NCI-H524 treated with DMSO at 0.1 percent for 48 hours (cell line): ENCODE results near the gene GLIS2.

ENCODE experiments used
- DNase-seq: peaks from one replicate; lab custom pipeline; 2025; lab: John Stamatoyannopoulos, UW

GLIS2 gene

DNA sequence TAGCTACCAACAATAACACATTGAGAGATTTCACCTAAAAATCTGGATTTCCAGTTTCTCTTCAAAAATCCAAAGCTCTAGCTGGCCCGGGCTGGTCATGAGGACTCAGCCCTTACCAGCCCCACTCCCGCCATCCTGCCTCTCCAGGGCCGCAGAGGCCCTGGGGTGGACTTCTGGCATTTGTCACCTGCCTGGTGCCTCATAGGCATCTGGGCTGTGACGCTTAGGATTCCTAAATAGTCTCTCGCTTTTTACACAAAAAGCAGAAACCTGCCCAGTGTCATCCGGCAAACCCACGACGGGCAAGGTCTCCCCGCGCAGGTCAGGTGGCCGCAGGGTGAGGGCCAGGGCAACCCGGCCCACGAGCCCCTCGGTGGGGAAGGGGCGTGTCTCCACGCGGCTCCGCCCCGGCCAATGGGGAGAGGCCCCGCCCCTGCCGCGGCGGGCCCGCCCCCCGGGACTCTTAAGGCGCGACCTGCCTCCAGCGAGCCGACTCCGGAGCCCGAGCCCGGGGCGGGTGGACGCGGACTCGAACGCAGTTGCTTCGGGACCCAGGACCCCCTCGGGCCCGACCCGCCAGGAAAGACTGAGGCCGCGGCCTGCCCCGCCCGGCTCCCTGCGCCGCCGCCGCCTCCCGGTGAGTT is 55.6 kb downstream of the GLIS2 start, which contains the start of gene VASN:
TSS of gene VASN (plus strand) at position 492 of the 644 bp plus-strand sequence. CDS start 9,030 bp downstream, outside the sequence.
- no peak for DNase-seq

DNA sequence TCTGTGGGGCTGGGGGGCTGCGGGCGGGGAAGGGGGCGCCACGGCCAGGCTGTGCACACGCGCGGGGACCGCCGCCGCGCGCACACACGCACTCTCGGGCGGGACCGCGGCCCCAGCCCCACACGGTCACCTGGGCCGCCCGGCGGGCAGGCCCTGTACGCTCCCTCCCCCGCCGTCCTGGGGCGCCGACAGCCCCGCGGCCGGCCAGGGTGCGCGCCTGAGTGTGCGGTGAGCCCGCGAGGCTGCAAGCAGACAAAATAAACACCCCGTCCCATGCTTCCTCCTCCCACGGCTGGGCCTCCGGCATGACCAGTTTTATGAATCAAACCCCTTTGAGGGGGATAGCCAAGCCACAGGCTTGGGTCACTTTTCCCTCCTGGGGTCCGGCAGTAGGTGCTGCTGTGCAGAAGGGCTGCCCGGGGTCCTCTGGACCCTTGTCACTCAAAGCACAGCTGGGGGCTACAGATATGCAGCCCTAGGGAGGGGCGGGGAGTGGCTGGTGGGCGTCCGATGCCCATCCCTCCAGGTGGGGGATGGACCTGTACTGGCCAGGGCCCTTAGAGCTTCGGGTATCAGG is 56.2 kb downstream of the GLIS2 start:
- no peak for DNase-seq

DNA sequence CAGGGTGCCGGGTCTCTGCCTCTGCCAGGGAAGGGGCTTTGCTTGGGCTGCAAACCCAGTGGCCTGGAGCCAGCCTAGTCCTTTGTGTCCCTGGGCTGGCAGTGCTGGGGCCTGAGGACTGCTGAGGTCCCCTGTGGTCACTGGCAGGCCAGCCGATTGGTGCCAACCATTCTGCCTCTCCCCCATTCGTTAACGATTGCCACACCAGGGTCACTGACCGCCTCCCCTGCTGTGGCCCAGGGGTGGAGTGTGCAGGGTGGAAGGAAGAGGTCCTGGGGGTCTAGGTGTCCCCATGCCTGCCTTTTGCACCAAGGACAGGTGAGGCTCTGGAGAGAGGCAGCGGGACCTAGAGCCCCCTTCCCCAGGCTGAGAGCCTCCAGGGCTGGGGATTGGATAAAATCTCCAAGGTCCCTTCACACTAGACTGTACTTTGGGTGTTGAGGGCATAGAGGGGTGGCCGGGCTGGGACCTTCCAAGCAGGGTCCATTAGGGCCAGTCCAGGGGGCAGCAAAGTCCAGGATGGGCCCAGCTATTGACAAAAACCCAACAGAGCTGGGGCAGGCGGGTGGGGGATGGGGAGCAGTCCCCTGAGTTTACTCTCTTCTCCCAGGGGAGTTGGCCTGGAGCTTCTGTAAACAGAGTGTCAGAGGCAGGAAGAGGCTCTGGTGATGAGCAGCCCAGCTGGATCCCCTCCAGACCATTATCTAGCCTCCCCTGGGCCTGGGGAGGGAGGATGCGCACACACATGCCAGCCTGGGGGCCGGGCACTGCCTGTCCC is 56.9 kb downstream of the GLIS2 start:
- DNase-seq, result no peak

DNA sequence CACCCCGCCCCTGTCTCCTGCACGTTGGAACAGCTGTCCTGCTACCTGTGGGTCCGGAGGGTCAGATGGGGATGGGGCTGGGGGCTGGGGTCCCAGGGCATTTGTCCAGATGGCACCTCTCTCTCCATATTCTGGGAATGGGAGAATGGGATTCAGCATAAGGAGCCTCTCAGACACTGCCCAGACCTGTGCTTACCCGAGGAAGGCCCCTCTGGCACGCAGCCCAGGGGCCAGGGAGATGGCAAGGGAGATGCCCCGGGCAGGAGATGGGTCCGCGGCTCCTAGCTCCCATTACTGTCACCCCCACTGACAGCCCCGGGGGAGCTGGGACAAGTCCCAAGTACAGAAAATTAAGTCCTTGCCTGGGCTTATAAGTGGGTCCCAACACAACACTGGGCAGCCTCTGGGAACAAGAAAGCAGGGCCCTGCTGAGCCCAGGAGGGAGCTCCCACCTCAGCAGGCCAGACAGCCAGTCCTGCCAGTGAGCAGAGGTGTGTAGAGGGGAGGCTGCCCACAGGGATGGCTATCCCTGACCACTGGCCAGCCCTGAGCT is 57.6 kb downstream of the GLIS2 start:
- DNase-seq, result no peak

DNA sequence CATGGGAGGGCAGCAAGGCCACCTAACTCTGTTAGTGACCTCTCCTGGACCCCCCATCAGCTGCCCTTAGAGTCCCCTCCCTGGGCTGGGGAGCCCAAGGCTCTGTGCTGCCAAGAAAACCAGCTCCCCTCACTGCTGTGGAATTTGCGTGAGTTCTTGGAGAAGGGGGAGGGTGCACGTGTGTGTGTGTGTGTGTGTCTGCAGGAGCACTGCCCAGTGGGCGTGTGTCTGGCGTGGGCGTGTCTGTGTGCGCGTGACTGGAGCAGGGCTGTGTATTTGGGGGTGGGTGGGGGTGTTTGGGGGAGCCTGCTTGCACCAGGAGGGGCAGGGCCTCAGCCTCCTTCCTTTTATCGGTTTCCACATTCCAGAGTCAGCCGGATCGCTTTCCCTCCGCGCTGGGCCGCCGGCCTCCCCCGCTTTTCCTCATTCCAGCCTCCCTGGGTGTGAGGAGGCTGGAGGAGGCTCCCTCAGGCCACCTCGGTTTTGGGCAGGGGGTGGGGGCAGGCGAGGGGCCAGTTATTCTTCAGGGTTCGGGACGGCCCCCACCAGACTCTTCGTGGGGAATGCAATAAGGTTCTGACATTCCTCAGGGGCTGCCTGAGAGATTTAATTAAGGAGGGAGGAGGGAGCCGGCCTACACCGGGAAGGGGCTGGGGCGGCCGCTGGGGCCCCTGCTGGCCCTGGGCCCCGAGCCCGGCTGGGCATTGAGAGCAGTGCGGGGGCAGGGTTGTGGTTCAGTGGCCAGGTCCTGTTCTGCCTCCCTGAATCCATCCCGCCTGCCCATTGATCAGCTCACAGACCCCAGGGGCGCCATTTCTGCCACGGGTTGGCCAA is 58.3 kb downstream of the GLIS2 start:
- DNase-seq, result no peak

DNA sequence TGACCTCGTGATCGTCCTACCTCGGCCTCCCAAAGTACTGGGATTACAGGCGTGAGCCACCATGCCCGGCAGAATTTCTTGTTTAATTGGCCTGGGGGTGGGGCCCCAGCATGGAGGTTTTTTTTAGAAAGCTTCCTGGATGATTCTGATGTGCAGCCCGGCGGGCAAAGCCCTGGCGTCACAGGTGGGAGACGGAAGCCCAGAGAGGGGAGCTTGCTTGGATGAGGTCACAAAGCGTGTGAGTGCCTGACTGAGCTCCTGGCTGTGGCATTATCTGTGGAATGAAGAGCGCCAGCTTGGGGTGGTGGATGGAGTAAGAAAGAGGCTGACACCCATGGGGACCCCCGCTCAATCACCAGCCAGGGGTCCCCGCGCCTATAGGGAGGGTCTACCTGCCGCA is 59.9 kb downstream of the GLIS2 start:
- no peak for DNase-seq

DNA sequence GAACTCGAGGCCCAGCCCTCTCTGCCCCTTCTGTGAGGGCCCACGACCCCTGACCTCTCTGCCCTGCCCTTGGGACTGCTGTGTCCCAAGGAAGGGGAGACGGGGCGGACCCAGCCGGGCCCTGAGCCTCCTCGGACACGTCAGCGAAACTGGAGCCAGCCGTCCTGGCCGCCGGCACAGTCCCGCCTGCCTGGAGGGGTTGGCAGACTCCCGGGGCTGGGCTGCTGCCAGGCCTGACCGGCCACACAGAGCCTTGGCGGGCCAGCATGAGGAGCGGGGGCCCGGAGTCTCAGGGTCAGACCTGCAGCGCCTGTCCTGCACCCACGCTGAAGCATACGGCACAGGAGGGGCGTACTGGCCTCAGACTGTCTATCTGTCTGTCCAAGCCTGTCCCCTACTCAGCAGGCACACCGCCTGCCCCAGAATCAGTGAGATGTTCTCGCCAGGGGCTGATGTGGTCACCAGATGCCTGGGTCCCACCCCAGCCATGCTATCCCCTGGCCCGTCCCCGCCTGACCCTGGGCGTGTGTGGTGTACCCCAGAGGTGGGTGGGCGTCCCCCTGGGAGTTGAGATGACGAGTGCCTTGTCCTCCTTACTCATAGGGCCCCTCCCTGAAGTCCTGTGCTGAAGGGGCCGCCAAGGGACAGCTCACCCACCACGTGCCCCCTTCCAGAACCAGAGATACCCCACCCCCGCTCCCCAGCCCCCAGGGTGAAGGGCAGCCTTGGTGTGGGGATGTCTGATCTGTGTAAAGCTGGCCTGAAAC is 60.4 kb downstream of the GLIS2 start:
- no peak for DNase-seq

DNA sequence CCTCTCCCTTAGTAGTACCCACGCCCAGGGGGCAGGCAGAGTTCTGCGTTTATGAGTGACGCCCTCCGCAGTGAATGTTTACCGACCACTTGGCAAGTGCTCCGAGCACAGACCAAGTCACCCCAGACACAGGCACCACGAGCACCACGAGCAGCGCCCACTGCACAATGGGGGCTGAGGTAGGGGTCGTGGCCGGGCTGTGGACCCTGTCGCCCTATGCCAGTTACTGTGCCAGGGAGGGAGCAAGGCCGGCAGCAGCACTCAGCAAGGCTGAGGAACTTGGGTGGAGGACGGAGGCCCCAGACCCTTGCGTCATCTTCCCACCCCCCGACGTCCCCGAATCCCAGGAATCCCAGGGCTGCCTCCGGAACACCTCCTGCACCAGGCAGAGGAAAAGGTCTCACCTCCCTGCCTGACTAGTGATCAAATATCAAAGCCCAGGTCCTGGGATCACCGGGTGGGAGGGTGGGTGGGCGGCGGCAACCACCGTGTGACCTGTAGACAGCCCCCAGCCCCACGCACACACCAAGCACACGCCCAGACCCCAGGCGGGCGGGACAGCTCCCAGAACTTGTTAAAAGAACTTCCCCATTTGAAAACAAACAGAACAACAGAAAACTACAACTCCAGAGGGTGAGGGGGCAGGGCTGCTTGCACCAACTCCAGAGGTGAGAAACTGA is 61.2 kb downstream of the GLIS2 start:
- DNase-seq, result no peak

DNA sequence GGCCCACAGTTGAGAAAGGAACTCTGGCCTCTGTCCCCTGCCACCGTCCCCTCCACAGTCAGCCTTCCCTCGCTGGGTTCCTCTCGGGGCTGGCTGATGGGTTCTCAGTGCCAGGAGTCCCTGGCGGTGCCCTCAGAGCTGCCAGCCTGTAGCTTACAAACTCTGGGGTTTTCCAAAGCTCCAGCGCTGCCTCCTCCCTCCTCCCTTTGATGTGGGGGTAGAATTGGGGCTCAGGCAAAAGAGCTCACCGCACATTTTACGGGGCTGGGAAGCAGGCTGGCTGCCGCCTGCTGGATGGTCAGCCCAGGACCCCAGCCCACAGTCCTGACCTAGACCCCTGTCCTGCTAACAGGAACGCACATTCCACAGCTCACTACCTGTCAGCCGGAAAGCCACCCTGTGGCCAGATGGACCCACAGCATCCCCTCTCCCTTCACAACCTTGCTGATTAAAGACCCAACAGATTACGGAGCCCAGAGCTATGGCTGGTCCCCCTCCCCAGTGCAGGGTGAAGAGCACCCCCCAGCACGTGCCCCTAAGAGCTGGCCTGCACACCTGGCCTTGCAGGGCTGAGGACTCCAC is 61.8 kb downstream of the GLIS2 start:
- DNase-seq, result no peak

DNA sequence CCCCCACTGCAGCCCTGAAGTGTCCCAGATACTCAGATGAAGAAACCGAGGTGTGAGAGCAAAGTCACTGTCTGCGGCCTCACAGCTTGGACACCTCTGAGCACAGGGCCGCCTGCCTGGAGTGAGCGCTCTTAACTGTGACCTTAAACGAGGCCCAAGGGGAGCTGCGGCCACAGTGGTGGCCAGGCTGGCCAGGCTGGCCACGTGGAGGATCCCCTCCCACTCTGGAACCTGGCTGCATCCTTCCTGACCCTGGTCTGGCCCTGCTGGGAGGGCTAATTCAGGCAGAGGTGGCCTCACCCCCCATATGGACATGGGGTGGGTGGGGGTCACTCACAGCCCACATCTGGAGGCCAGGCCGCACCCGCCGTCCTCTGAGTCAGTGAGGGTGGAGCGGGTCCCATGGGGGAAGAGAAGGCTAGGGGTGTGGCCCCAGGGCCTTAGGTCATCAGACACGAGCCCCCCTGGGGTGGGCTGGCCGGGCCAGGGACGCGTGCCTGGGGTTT is 62.3 kb downstream of the GLIS2 start:
- DNase-seq, result no peak

DNA sequence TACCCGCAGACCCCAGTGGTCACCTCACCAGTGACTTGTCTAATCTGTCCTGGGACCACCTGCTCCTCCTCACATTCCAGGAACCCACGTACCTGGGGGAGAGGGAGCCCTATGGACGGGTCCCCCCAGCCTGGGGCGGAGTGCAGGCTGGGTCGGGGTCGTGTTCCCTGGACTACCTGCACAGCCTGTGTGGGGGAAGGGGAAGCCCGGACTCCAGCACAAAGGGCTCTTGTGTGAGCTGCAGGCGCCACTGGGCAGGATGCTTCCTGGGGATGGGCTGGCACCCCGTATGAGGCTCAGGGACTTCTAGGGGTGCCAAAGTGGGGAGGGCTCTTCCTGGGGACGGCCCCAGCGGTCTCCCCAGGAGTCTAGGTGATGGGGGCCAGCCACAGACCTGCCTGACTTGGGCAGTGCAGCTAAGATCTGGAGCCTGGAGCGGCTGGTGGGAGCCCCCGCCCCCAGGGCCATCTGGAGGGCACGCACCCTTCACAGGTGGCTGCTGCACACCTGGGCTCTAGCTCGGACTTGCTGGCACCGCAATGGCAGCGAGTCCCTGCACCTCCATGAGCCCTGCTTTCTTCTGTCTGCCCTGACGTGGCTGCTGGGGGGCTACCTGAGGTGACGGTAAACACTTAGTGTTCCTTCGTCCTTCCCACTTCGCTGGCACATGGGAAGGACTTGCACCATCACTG is 63.3 kb downstream of the GLIS2 start:
- no peak for DNase-seq

DNA sequence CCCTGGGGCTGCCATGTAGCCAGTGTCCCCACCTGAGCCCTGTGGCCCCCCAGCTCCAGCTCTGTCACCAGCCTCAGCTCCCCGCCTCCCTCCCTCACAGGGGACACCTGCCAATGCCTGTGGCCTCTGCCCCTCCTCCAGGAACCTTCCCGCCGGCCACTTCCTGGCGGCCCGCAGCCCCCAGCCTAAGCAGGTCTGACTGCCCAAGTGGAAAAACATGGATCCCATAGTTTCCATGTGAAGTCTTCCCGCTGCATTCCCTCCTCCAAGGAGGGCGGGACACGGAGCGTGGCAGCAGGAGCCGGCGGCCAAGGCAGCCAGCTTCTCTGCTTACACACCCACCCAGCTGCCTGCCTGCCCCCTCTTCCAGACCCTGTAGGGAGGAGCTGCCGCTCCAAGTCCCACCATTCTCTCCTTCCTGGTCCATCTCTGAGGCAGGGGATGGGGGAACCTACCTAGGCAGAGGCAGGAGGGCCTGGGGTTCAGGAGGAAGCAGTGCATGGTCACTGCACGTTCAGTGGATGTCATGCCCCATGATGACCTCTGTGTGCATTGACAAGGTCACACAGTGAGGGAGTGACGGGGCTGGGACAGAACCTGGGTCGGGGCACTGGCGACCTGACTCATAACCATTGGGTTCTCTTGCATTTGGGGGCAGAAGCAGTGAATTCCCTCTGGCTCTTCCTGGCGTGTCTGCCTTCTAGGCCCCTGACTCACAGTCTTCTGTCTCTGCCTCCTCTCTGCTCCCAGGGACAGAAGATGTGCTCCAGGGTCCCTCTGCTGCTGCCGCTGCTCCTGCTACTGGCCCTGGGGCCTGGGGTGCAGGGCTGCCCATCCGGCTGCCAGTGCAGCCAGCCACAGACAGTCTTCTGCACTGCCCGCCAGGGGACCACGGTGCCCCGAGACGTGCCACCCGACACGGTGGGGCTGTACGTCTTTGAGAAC is 64.5 kb downstream of the GLIS2 start:
- DNase-seq, result no peak

DNA sequence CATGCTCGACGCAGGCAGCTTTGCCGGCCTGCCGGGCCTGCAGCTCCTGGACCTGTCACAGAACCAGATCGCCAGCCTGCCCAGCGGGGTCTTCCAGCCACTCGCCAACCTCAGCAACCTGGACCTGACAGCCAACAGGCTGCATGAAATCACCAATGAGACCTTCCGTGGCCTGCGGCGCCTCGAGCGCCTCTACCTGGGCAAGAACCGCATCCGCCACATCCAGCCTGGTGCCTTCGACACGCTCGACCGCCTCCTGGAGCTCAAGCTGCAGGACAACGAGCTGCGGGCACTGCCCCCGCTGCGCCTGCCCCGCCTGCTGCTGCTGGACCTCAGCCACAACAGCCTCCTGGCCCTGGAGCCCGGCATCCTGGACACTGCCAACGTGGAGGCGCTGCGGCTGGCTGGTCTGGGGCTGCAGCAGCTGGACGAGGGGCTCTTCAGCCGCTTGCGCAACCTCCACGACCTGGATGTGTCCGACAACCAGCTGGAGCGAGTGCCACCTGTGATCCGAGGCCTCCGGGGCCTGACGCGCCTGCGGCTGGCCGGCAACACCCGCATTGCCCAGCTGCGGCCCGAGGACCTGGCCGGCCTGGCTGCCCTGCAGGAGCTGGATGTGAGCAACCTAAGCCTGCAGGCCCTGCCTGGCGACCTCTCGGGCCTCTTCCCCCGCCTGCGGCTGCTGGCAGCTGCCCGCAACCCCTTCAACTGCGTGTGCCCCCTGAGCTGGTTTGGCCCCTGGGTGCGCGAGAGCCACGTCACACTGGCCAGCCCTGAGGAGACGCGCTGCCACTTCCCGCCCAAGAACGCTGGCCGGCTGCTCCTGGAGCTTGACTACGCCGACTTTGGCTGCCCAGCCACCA is 65.4 kb downstream of the GLIS2 start:
- DNase-seq, result no peak

DNA sequence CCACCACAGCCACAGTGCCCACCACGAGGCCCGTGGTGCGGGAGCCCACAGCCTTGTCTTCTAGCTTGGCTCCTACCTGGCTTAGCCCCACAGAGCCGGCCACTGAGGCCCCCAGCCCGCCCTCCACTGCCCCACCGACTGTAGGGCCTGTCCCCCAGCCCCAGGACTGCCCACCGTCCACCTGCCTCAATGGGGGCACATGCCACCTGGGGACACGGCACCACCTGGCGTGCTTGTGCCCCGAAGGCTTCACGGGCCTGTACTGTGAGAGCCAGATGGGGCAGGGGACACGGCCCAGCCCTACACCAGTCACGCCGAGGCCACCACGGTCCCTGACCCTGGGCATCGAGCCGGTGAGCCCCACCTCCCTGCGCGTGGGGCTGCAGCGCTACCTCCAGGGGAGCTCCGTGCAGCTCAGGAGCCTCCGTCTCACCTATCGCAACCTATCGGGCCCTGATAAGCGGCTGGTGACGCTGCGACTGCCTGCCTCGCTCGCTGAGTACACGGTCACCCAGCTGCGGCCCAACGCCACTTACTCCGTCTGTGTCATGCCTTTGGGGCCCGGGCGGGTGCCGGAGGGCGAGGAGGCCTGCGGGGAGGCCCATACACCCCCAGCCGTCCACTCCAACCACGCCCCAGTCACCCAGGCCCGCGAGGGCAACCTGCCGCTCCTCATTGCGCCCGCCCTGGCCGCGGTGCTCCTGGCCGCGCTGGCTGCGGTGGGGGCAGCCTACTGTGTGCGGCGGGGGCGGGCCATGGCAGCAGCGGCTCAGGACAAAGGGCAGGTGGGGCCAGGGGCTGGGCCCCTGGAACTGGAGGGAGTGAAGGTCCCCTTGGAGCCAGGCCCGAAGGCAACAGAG is 66.3 kb downstream of the GLIS2 start:
- no peak for DNase-seq

DNA sequence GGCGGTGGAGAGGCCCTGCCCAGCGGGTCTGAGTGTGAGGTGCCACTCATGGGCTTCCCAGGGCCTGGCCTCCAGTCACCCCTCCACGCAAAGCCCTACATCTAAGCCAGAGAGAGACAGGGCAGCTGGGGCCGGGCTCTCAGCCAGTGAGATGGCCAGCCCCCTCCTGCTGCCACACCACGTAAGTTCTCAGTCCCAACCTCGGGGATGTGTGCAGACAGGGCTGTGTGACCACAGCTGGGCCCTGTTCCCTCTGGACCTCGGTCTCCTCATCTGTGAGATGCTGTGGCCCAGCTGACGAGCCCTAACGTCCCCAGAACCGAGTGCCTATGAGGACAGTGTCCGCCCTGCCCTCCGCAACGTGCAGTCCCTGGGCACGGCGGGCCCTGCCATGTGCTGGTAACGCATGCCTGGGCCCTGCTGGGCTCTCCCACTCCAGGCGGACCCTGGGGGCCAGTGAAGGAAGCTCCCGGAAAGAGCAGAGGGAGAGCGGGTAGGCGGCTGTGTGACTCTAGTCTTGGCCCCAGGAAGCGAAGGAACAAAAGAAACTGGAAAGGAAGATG is 67.0 kb downstream of the GLIS2 start:
- no peak for DNase-seq
